ENCODE data around the gene PMS1. TPM values are rescaled to one million over a fixed set of nuclear protein-coding genes. Genes with fewer than 3 reads are reported as not detected.

PMS1 gene
- total RNA-seq, 1 donor from 2014 or later: 18.8 TPM

DNA sequence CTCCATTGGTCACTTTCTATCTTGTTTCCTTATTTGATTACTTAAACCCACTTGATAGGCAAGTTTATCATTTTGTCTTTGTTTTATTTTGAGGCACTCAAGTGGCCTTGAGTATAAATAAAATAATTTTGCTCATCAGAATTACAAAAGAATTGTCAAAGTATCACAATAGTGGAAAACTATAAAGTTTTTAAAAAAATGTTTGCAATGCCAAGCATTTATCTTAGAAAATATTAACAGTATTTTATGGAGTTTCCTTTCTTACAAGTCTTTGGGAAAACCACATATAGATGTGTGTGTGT lies 14.7 kb downstream of the PMS1 start:
- no peak for DNase-seq (ENCODE audit: low read depth)
- H3K36me3 ChIP-seq (ENCODE audit: control insufficient read depth, insufficient read depth, low read length): no peaks in the 10 kb centered on the region
- no peaks in the 10 kb centered on the region for H3K27me3 ChIP-seq (ENCODE audit: control insufficient read depth, insufficient read depth, low read length)
- TF ChIP-seq, protein P1, sequence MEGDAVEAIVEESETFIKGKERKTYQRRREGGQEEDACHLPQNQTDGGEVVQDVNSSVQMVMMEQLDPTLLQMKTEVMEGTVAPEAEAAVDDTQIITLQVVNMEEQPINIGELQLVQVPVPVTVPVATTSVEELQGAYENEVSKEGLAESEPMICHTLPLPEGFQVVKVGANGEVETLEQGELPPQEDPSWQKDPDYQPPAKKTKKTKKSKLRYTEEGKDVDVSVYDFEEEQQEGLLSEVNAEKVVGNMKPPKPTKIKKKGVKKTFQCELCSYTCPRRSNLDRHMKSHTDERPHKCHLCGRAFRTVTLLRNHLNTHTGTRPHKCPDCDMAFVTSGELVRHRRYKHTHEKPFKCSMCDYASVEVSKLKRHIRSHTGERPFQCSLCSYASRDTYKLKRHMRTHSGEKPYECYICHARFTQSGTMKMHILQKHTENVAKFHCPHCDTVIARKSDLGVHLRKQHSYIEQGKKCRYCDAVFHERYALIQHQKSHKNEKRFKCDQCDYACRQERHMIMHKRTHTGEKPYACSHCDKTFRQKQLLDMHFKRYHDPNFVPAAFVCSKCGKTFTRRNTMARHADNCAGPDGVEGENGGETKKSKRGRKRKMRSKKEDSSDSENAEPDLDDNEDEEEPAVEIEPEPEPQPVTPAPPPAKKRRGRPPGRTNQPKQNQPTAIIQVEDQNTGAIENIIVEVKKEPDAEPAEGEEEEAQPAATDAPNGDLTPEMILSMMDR (IDR thresholded peaks at IDR 0.05; ENCODE audit: insufficient read depth, low read length, poor library complexity, severe bottlenecking): no peak
- no peak overlapping the region for H3K4me3 ChIP-seq (ENCODE audit: low read depth, low read length)

DNA sequence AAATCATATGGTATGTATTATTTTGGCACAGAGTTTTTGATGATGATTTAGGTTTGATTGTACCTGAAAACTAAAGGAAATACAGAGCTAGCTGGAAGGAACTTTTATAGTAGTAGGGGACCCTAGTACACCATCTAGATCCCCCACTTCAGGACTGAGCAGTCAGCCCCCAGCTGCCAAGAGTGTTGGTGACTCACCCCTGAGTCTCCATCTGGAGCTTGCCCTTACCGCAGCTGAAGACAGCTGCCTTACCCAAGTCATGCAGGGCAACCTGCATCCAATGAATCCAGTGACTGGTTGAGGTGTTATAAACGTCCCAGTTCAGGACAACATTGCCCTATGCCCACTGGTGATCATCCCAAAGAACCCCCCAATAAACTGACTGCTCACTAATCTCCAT lies 15.3 kb downstream of the PMS1 start:
- H3K27me3 ChIP-seq (ENCODE audit: control insufficient read depth, insufficient read depth, low read length): no peaks in the 10 kb centered on the region
- no peak overlapping the region for H3K4me3 ChIP-seq (ENCODE audit: low read depth, low read length)
- no peaks in the 10 kb centered on the region for H3K36me3 ChIP-seq (ENCODE audit: control insufficient read depth, insufficient read depth, low read length)
- DNase-seq (ENCODE audit: low read depth): no peak
- TF ChIP-seq, protein P1 (IDR thresholded peaks at IDR 0.05; ENCODE audit: insufficient read depth, low read length, poor library complexity, severe bottlenecking): no peak

DNA sequence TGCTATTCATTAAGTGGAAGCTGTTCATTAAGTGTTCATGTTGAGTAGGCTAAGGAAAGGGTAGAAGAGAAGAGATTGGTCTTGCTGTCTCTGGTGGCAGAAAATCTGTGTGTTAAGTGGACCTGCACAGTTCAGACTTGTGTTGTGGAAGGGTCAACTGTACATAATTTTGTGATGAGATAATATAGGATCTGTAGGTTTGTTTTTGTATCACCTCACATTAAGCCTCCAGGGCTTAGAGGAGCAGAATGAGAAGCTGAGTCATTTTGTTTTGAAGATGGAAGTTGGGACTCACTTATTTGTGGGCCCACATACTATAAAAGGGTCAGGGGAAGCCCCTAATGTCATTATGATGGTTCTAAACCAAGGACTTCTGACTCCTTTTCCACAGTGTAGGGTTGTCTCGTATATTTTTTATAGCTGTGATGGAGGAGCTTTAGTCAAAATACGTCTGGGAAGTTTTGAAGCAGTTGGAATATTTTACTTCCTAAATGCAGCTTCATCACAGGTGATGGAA lies 18.2 kb downstream of the PMS1 start:
- TF ChIP-seq, protein P1 (IDR thresholded peaks at IDR 0.05; ENCODE audit: insufficient read depth, low read length, poor library complexity, severe bottlenecking): no peak
- Histone ChIP-seq H3K27me3 (ENCODE audit: control insufficient read depth, insufficient read depth, low read length) (no peaks in the 10 kb centered on the region), H3K36me3 (ENCODE audit: control insufficient read depth, insufficient read depth, low read length) (no peaks in the 10 kb centered on the region), H3K4me3 (ENCODE audit: low read depth, low read length) (no peak overlapping the region)
- DNase-seq (ENCODE audit: low read depth): no peak

DNA sequence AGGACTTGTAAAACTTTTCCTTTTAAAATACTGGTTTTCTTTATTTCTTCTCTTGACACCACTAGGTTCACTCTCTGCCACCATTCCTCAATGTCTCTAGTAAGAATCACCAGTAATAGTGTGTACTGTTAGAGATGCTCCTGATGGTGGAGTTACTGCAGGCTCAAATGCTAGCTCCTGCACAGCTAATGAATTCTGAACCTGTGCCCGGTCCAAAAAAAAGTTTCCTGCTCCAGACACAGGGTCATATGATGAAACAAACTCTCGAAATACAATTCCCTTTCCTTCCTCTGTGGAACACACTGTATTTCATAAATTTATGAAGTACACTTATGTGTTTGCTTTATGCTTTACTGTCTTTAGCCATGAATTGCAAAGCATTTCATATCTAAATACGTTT lies 19.2 kb downstream of the PMS1 start:
- no peak for DNase-seq (ENCODE audit: low read depth)
- Histone ChIP-seq H3K4me3 (ENCODE audit: low read depth, low read length) (no peak overlapping the region), H3K27me3 (ENCODE audit: control insufficient read depth, insufficient read depth, low read length) (no peaks in the 10 kb centered on the region), H3K36me3 (ENCODE audit: control insufficient read depth, insufficient read depth, low read length) (no peaks in the 10 kb centered on the region)
- TF ChIP-seq, protein P1 (IDR thresholded peaks at IDR 0.05; ENCODE audit: insufficient read depth, low read length, poor library complexity, severe bottlenecking): no peak

DNA sequence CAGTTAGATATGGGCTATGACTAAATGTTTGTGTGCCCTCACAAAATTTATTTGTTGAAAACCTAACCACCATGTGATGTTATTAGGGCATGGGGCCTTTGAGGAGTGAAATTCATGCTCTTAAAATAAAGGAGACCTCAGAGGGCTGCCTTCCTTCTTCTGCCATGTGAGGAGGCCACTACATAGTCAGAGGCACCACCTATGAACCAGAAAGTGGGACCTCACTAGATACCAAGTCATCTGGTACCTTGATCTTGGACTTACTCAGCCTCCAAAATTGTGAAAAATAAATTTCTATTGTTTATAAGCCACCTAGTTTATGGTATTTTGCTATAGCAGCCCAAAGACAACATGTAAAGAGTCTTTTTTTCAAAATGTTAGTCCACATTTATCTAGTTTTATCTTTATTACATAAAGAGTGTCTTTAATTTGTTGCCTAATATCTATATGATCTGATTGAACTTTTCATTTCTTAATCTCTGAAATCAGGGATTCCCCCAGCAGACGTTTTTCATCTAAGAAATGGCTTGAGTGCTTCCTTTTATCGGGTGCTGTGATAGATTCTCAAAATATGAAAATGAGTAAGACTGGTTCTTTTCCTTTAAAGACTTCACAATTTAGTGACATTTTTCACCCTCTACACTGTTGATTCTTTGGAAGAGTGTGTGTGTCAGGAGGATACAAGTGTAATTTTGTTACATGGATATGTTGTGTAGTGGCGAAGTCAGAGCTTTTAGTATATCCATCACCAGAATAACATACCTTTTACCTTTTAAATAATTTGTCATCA lies 34.2 kb downstream of the PMS1 start:
- H3K36me3 ChIP-seq (ENCODE audit: control insufficient read depth, insufficient read depth, low read length): no peaks in the 10 kb centered on the region
- TF ChIP-seq, protein P1 (IDR thresholded peaks at IDR 0.05; ENCODE audit: insufficient read depth, low read length, poor library complexity, severe bottlenecking): no peak

DNA sequence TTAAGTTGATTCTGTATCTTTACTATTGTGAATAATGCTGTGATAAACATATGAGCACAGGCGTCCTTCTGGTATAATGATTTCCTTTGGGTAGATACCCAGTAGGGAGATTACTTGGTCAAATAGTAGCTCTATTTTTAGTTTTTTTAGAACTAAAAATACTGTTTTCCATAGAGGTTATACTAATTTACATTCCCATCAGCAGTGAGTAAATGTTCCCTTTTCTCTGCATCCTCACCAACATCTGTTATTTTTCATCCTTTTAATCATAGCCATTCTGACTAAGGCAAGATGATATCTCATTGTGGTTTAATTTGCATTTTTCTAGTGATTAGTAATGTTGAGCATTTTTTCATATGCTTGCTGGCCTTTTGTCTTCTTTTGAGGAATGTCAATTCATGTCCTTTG lies 35.1 kb downstream of the PMS1 start:
- no peaks in the 10 kb centered on the region for H3K36me3 ChIP-seq (ENCODE audit: control insufficient read depth, insufficient read depth, low read length)
- no peak for DNase-seq (ENCODE audit: low read depth)
- TF ChIP-seq, protein P1 (IDR thresholded peaks at IDR 0.05; ENCODE audit: insufficient read depth, low read length, poor library complexity, severe bottlenecking): no peak

More for the DNA sequence above, 34.2 kb downstream of the PMS1 start:
- no peak overlapping the region for H3K4me3 ChIP-seq (ENCODE audit: low read depth, low read length)
- DNase-seq (ENCODE audit: low read depth): no peak
- no peaks in the 10 kb centered on the region for H3K27me3 ChIP-seq (ENCODE audit: control insufficient read depth, insufficient read depth, low read length)

More for the DNA sequence above, 35.1 kb downstream of the PMS1 start:
- no peaks in the 10 kb centered on the region for H3K27me3 ChIP-seq (ENCODE audit: control insufficient read depth, insufficient read depth, low read length)
- H3K4me3 ChIP-seq (ENCODE audit: low read depth, low read length): no peak overlapping the region
